OCI-LY7 (cell line): ENCODE measurements around the gene LRRC71. TPM values are rescaled to one million over a fixed set of nuclear protein-coding genes. Genes with fewer than 3 reads are reported as not detected.

Experiments used
- BruUV-seq: library from RNA; stranded (reverse); fragments of 400-500 nt; replicated peaks from 2 replicates; lab custom pipeline; 2021; lab: Mats Ljungman, UMichigan
- CTCF ChIA-PET: fragments of 300-600 bp; sonication (Branson Sonifier 250); formaldehyde crosslinking; loops from one replicate; lab custom pipeline; 2022; ENCODE audit warnings: antibody characterized with exemption; ENCODE audit not compliant: unreplicated experiment; lab: Charles Lee
- POLR2A ChIA-PET: fragments of 300-600 bp; sonication (Branson Sonifier 250); formaldehyde crosslinking; loops from one replicate; lab custom pipeline; 2022; ENCODE audit warnings: antibody characterized with exemption; lab: Charles Lee
- DNase-seq: peaks from one replicate; pipeline ENCODE4 v3.0.0-alpha.2; 2015; ENCODE audit warnings: low spot score
- H2AFZ ChIP-seq: fragments of 200-600 bp; sonication (generic), shearing (Covaris generic); 2 replicates; pipeline ENCODE4 v1.6.1; 2014; ENCODE audit warnings: mild to moderate bottlenecking, antibody characterized with exemption, low read length, moderate library complexity
- H3K27ac ChIP-seq: fragments of 200-600 bp; sonication (generic); 2 replicates; pipeline ENCODE4 v1.5.1; 2014; ENCODE audit warnings: mixed run types, low read depth, mild to moderate bottlenecking, moderate library complexity, low read length, inconsistent platforms; ENCODE audit not compliant: poor library complexity, severe bottlenecking
- H3K36me3 ChIP-seq: fragments of 200-600 bp; sonication (generic); 2 replicates; pipeline ENCODE4 v1.6.1; 2014; ENCODE audit warnings: mild to moderate bottlenecking, antibody characterized with exemption, low read length, moderate library complexity, mixed read lengths; ENCODE audit not compliant: insufficient read depth
- H3K4me1 ChIP-seq: fragments of 200-600 bp; sonication (generic); 2 replicates; pipeline ENCODE4 v1.5.1; 2014; ENCODE audit warnings: mild to moderate bottlenecking, low read length; ENCODE audit not compliant: insufficient read depth, poor library complexity, severe bottlenecking
- H3K4me2 ChIP-seq: fragments of 200-600 bp; sonication (generic); 2 replicates; pipeline ENCODE4 v1.6.1; 2014; ENCODE audit warnings: mild to moderate bottlenecking, low read length
- H3K4me3 ChIP-seq: fragments of 200-600 bp; sonication (generic); 2 replicates; pipeline ENCODE4 v1.5.1; 2014; ENCODE audit warnings: mild to moderate bottlenecking, low read depth, low read length; ENCODE audit not compliant: poor library complexity, severe bottlenecking
- H3K79me2 ChIP-seq: fragments of 200-600 bp; sonication (generic); 2 replicates; pipeline ENCODE4 v1.6.1; 2016; ENCODE audit warnings: low read depth, mild to moderate bottlenecking, low read length, moderate library complexity, mixed read lengths; ENCODE audit not compliant: insufficient read depth
- H3K9me2 ChIP-seq: fragments of 200-600 bp; sonication (generic); 2 replicates; pipeline ENCODE4 v1.6.1; 2016; ENCODE audit warnings: mild to moderate bottlenecking, low read length, mixed read lengths; ENCODE audit not compliant: insufficient read depth
- H3K9me3 ChIP-seq: fragments of 200-600 bp; sonication (generic); 2 replicates; pipeline ENCODE4 v1.6.1; 2014; ENCODE audit warnings: mild to moderate bottlenecking, mixed run types, low read length, mixed read lengths
- H4K20me1 ChIP-seq: fragments of 200-600 bp; sonication (generic); 2 replicates; pipeline ENCODE4 v1.6.1; 2014; ENCODE audit warnings: mild to moderate bottlenecking, antibody characterized with exemption, low read length, moderate library complexity, mixed read lengths; ENCODE audit not compliant: insufficient read depth
- CTCF ChIP-seq: fragments of 200-600 bp; sonication (generic); conservative IDR thresholded peaks from 2 replicates; pipeline ENCODE4 v1.5.1; 2014; ENCODE audit warnings: mild to moderate bottlenecking, antibody characterized with exemption, low read length, moderate library complexity, mixed read lengths
- EZH2phosphoT487 ChIP-seq: fragments of 200-600 bp; sonication (generic); IDR thresholded peaks from 2 replicates; pipeline ENCODE4 v1.6.1; 2018; ENCODE audit warnings: low read depth, borderline replicate concordance, mild to moderate bottlenecking, mixed run types, antibody characterized with exemption, low read length, moderate library complexity, mixed read lengths
- intact Hi-C: fragments of 100-400 bp; cut with micrococcal nuclease; formaldehyde crosslinking; loops from one replicate; pipeline ENCODE4 v1.10.0; 2022; ENCODE audit not compliant: unreplicated experiment
- total RNA-seq, 2 experiments: library from RNA; depleted of rRNA in 1 of 2; stranded (reverse); fragments of >200 nt in 1 of 2; shearing (Covaris generic) in 1 of 2; gene quantifications; 2 replicates each; pipeline ENCODE4 v1.2.3, GENCODE V29; 2014 to 2022

LRRC71 gene
- total RNA-seq, 2 experiments from 2014 or later = not detected

DNA sequence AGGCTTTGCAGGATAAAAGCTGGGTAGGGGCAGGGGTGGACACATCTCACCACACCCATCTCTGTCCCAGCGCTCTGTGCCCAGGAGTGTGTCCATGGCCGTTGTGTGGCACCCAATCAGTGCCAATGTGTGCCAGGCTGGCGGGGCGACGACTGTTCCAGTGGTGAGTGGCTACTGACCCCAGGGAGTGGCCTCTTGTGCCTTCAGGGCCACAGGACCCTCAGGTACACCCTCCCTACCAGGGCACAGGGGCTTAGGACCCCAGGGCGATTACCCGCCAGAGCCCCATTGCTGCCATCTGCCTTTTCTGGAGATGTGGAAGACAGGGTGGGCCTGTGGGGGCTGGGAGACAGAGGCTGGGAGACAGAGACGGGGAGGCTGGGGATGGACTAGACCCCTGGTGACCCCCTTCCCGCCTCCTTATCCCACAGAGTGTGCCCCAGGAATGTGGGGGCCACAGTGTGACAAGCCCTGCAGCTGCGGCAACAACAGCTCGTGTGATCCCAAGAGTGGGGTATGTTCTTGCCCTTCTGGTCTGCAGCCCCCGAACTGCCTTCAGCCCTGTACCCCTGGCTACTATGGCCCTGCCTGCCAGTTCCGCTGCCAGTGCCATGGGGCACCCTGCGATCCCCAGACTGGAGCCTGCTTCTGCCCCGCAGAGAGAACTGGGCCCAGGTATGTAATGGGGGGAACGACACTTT lies 14.1 kb upstream of the LRRC71 start:
- Histone ChIP-seq H2AFZ (no peak overlapping the region), H3K36me3 (no peaks in the 10 kb centered on the region), H3K9me2 (no peaks in the 10 kb centered on the region), H3K4me1 (no peaks in the 10 kb centered on the region), H3K4me3 (no peak overlapping the region), H3K79me2 (no peaks in the 10 kb centered on the region), H3K27ac (no peak overlapping the region), H4K20me1 (no peaks in the 10 kb centered on the region), H3K4me2 (no peak overlapping the region), H3K9me3 (no peaks in the 10 kb centered on the region)
- no peak for TF ChIP-seq EZH2phosphoT487
- no peak for TF ChIP-seq CTCF
- no TSS peak for BruUV-seq
- DNase-seq = no peak
- intact Hi-C loops = no loop called here
- ChIA-PET CTCF (no interaction called here), POLR2A (no interaction called here)

DNA sequence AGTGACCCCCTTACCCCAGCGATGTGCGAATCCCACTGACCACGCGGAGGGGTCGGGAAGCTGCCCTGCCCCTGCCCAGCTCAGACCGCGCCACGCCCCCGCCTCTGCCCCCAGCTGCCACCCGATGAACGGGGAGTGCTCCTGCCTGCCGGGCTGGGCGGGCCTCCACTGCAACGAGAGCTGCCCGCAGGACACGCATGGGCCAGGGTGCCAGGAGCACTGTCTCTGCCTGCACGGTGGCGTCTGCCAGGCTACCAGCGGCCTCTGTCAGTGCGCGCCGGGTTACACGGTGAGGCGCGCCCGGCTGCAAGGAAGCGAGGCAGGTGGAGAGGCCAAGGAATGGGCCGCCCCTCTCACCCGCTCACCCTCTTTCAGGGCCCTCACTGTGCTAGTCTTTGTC lies 11.9 kb upstream of the LRRC71 start:
- TF ChIP-seq EZH2phosphoT487 = no peak
- TF ChIP-seq CTCF = no peak
- intact Hi-C loops = no loop called here
- Histone ChIP-seq H3K36me3 (no peaks in the 10 kb centered on the region), H3K9me2 (no peaks in the 10 kb centered on the region), H3K27ac (no peak overlapping the region), H3K79me2 (no peaks in the 10 kb centered on the region), H4K20me1 (no peaks in the 10 kb centered on the region), H3K4me1 (no peaks in the 10 kb centered on the region), H3K4me2 (no peak overlapping the region), H3K9me3 (no peaks in the 10 kb centered on the region), H2AFZ (no peak overlapping the region), H3K4me3 (no peak overlapping the region)
- no peak for DNase-seq
- ChIA-PET POLR2A (no interaction called here), CTCF (no interaction called here)
- no TSS peak for BruUV-seq

DNA sequence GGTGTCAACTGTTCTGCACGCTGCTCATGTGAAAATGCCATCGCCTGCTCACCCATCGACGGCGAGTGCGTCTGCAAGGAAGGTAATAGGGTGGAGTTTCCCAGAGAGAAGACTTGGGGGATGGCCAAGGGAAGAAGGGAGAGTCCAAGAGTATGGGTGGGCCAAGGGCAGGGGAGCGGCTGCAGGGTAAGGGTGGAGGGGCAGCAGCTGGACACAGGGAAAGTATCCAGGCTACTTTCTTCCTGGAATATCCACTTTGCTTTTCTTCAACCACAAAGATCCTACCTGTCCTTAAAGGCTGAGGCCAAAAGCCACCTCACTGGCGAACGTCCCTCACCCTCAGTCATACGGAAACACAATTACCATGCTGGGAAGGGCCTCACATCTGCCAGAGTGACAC lies 11.5 kb upstream of the LRRC71 start:
- Histone ChIP-seq H3K36me3 (no peaks in the 10 kb centered on the region), H3K4me1 (no peaks in the 10 kb centered on the region), H2AFZ (no peak overlapping the region), H3K4me2 (no peak overlapping the region), H4K20me1 (no peaks in the 10 kb centered on the region), H3K4me3 (no peak overlapping the region), H3K79me2 (no peaks in the 10 kb centered on the region), H3K9me3 (no peaks in the 10 kb centered on the region), H3K9me2 (no peaks in the 10 kb centered on the region), H3K27ac (no peak overlapping the region)
- DNase-seq = no peak
- BruUV-seq = no TSS peak
- no peak for TF ChIP-seq CTCF
- TF ChIP-seq EZH2phosphoT487 = no peak
- intact Hi-C loops = no loop called here
- CTCF ChIA-PET = no interaction called here
- POLR2A ChIA-PET = no interaction called here
